Midbrain (tissue), 1 donor: ENCODE results near the gene RBM17.
"Not testable (repeated sequence)": the region's sequence is repeated elsewhere in the genome, so short reads cannot be mapped to it uniquely, and the experiment has no call there.

ENCODE experiments used
- DNase-seq: peaks from one replicate; lab custom pipeline; 2025; lab: John Stamatoyannopoulos, UW

RBM17 gene

GRCh38 chr10:6161921-6162320 is 73.1 kb downstream of the RBM17 start:
- peak; percentile 44 for DNase-seq

DNA sequence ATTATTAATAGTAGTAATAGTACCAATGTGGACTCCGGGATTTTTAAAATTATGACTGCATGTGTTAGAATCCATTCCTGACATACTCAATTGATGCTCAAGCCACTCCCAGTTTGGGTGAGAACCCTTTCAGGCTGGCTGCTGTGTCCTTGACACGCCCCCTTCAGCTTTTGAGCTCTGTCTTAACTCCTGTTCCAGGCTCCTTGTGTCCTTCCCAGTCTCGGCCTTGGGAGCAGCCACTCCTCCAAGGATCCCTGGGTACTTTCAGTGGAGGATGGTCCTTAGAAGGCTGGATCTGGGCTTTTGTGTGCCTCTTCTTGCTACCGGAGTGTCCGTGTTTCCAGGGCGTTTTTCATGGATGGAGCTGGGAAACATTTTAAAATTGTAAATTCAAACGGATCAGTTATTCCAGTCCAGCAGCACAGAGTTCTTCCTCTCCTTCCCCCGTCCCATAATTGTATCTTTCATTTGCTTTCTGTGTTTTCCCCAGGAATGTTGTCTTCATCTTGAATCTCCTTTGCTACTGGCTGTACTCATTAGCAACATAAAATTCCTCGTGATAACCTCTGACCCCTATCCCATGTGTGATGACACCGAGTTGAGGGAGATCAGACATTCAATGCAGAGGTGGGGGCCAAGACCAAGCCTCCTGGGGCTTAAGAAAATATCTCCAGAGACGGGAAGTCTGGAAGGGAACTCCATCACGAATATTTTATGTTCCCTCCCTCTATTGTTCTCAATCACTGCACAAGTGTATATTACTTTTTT is 73.9 kb downstream of the RBM17 start:
- DNase-seq, result no peak

- peak; percentile 87 for DNase-seq
These were observed 74.8 kb downstream of the RBM17 start for GRCh38 chr10:6163364-6164270.

DNA sequence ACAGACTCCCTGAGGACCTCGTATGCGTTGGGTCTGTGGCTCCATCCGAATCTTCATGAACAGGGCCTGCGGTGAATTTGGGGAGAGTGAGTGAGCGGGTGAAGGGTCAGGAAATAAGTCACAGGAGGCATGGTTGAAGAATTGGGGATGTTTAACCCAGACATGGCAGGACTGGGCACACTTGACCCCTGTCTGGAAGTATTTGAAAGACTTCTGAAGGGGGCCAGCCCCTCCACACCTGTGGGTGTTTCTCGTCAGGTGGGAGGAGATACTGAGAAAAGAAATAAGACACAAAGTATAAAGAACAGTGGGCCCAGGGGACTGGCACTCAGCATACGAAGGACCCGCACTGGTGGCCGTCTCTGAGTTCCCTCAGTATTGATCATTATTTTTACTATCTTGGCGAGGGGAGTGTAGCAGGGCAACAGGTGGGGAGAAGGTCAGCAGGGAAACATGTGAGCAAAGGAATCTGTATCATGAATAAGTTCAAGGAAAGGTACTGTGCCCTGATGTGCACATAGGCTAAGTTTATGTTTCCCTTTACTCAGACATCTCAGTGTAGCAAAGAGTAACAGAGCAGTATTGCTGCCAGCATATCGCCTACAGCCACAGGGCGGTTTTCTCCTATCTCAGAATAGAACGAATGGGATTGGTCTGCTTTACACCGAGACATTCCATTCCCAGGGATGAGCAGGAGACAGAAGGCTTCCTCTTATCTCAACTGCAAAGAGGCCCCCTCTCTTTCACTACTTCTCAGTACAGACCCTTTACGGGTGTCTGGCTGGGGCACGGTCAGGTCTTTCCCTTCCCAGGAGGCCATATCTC is 75.6 kb downstream of the RBM17 start:
- no peak for DNase-seq

GRCh38 chr10:6165221-6165725 is 76.4 kb downstream of the RBM17 start:
- no peak for DNase-seq

DNA sequence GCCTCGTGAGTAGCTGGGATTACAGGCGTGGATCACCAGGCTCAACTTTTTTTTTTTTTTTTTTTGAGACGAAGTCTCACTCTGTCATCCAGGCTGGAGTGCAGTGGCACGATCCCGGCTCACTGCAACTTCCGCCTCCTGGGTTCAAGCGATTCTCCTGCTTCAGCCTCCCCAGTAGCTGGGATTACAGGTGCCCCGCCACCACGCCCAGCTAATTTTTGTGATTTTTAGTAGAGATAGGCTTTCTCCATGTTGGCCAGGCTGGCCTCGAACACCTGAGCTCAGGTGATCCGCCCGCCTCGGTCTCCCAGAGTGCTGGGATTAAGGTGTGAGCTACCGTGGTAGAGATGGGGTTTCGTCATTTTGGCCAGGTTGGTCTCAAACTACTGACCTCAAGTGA is 77.1 kb downstream of the RBM17 start:
- not testable (repeated sequence) for DNase-seq
